Thyroid gland (tissue), 4 donors: Measurements from ENCODE around the gene FGD3.

Source experiments
- POLR2A ChIP-seq, 2 donors: fragments of 450-650 bp; IDR thresholded peaks; one replicate each; pipeline ENCODE4 v1.6.1; 2017; ENCODE audit warnings: antibody characterized with exemption in 2 of 2, mild to moderate bottlenecking in 2 of 2, moderate library complexity in 1 of 2
- TF ChIP-seq, protein P1 (sequence below), 6 experiments: fragments of 200-600 bp in 3 of 6; fragments of 450-650 bp in 3 of 6; sonication (generic) in 3 of 6; IDR thresholded peaks; one replicate each; pipeline ENCODE4 v1.5.1; 2016 to 2019; ENCODE audit warnings: antibody characterized with exemption in 6 of 6, mild to moderate bottlenecking in 2 of 6, inconsistent platforms in 1 of 6, moderate library complexity in 1 of 6

GRCh38 chr9:93033531-93033930 is 86.2 kb downstream of the FGD3 start:
- TF ChIP-seq, protein P1, sequence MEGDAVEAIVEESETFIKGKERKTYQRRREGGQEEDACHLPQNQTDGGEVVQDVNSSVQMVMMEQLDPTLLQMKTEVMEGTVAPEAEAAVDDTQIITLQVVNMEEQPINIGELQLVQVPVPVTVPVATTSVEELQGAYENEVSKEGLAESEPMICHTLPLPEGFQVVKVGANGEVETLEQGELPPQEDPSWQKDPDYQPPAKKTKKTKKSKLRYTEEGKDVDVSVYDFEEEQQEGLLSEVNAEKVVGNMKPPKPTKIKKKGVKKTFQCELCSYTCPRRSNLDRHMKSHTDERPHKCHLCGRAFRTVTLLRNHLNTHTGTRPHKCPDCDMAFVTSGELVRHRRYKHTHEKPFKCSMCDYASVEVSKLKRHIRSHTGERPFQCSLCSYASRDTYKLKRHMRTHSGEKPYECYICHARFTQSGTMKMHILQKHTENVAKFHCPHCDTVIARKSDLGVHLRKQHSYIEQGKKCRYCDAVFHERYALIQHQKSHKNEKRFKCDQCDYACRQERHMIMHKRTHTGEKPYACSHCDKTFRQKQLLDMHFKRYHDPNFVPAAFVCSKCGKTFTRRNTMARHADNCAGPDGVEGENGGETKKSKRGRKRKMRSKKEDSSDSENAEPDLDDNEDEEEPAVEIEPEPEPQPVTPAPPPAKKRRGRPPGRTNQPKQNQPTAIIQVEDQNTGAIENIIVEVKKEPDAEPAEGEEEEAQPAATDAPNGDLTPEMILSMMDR (IDR thresholded peaks at IDR 0.05) = no peak
- no peak for TF ChIP-seq POLR2A (IDR thresholded peaks at IDR 0.05)
